HG03432 (cell line): ENCODE measurements around the gene ELOVL1.
"Not testable (repeated sequence)": the region's sequence is repeated elsewhere in the genome, so short reads cannot be mapped to it uniquely, and the experiment has no call there.

Experiments
- ATAC-seq: cut with Tn5 transposase; IDR thresholded peaks from one replicate; pipeline ENCODE4 v1.9.1; 2021; ENCODE audit warnings: mild to moderate bottlenecking, moderate library complexity; ENCODE audit not compliant: unreplicated experiment

ELOVL1 gene

DNA sequence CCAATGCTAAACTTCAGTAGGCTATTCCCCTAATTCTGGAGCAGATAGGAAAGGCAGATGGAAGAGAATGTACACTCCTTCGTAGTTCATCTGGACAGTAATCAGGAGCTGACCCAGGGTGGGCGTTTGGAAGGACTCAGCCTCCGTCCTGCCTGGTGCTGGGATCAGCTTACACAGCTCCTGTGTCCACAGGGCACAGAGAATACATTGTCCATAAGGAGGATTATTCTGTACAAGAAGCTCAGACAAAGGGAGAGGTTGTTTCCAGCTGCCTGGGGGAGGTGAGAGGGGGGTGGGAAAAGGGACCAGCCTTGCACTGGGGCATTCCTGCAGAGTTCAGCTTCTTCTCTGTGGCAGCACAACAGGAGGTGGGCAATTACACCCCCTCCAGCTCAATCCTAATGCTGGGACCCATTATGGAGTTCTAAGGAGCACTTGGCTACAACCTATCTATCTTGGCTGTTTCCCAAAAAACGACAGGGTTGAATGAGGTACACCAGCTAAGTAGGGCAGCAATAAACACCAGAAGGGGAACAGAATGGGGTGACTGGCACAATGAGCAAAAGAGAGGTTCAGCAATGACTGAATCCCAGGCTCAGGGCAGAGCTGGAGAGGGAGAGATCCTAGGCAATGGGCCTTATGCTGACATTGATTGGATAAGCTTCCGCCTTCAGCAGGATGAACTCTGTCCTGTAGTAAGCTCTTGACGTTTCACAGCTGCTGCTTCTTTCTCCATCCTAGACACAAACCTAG, 14.4 kb upstream of the ELOVL1 start:
- no peak for ATAC-seq

DNA sequence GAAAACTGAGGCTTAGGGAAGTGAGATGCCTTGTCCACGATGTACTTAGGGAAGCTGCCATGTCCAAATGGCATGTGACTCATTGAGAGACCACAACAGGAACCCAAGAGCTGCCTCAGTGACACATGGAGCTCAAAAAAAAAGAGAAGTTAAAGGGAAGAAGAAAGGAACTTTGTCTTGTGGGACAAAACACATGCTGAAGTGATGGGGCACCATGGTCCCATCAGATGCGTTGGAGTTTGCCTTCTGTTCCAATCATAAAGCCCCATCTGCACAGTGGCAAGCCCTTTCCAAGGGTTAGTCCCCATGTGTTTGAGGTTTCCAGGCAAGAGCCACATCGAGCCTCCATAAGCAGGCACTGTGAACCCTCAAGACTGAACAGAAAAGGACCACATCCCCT, 13.8 kb upstream of the ELOVL1 start:
- ATAC-seq: no peak

DNA sequence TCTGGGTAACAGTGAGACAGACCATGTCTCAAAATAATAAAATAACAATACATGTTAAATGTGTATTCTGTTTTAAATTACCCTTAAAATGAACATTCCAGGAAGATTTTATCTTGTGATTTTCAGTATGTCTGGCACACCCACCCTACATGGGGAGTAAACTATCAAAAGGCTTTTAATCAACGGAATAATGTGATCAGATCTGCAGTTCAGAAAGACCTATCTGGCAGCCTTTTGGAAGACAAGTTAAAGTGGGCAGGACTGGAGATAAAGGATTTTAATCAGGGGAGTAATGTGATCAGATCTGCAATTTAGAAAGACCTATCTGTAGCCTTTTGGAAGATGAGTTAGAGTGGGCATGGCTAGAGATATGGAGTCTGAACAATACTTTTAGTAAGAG, 11.7 kb upstream of the ELOVL1 start:
- no peak for ATAC-seq

DNA sequence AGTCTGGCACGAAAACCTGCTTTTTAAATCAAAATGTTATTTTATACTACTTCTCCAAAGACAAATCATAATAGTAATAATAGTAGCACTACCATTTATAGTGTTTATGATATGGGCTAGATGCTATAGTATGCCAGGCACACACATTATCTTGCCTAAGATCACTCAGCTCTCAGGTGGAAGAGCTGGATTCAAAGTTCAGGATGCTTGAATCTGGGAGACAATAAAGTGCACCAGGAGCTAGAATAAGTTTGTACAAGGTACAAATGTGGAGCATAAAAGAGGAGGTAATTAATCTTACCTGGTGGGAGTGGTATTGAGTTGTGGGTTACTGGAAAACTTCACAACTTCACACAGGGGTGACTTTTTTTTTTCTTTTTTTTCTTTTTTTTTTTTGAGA, 10.0 kb upstream of the ELOVL1 start:
- no peak for ATAC-seq

DNA sequence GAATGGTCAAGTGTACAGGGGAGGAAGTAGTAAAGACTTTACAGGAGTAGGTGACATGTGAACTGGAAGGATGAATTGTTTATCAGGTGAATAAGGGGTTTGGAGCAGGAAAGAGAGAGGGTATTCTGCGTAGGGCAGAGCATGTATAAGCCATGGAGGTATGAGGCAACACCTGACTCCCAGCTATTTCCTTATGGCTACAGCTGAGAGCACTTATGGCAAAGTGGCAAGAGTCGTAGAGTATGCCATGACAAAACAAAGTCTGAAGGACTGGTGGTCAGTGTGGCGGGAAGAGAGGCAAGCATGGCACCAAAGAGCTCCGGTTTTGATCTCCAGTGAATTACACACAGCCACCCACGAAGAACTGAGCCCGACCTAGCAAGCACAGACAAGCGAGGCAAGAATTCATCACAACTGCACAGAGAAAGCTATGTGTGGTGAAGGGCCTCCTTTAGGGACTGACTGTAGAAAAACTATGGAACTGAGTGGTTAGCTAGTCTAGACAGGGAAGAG, 9.0 kb upstream of the ELOVL1 start:
- no peak for ATAC-seq

DNA sequence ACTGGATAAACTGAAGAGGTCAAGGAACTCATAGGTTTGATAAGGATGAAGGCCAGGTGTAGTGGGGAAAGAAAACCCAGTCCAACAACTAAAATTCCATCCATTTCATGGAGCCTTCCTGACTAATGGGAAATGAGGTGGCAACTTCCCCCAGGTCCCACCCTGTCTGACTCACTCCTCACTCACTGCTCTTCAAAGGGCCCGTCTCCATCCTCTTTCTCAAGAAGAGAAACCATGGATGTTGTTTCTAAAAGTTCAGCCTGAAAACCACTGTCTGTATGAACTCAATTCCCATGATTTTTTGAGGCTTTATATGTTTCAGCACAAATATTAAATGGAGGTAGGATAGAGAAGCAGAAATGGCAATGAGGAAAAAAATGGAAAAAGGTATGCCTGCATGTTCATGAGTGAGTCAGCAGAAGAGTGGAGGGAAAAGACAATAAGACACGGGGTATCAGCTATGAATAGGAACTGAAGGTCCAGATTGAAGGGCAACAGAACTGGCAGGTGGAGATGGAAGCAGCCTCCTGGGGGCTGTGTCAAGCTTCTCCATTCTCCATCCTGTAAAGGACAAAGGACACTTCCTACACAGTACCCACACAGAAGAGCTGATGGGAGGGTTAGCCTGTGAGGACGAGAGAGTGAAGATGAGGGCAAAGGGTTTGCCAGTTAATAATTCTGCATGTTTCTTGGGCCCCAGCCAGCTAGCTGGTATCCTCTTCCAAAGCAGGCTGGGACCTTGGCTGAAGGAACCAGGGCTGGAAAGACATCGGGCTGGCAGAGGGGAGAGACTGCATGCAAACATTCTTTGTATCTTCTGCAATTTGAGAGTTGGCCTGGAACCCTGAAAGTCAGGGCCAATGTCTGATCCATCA, 5.5 kb upstream of the ELOVL1 start:
- ATAC-seq: no peak

DNA sequence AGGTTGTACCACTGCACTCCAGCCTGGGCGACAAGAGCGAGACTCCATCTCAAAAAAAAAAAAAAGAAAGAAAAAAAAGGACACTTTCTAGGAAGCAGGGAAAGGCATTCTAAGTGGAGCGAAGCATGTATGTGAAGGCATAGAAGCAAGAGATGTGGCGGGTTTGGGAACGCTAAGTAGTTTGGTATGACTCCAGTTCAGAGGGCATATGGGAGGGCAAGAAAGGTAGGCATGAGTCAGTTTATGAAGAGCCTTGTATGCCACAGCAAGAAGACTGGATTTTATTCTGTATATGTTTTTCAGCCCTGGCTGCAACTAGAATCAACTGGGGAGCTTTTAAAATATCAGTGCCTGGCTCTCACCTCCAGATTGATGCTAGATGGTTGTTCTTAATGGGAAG, 4.4 kb upstream of the ELOVL1 start:
- ATAC-seq: no peak

DNA sequence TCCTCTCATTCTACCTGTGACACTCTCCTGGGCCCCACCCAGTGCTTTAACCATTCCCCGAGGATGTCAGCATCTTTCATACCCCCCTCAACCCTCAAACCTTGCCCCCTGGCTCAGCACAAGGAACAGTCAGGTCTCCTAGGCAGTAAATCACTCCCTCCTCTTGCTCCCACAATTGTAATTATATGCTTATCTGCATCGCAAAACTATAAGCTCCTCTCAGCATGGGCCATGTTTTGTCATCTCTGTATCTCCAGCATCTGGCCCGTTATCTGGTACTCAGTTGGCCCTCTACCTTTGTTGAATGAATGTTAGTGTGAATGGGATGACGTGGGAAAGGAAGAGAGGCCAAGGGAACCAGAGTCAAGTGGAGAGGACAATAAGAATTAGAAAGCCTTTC, 2.8 kb upstream of the ELOVL1 start:
- ATAC-seq: no peak

DNA sequence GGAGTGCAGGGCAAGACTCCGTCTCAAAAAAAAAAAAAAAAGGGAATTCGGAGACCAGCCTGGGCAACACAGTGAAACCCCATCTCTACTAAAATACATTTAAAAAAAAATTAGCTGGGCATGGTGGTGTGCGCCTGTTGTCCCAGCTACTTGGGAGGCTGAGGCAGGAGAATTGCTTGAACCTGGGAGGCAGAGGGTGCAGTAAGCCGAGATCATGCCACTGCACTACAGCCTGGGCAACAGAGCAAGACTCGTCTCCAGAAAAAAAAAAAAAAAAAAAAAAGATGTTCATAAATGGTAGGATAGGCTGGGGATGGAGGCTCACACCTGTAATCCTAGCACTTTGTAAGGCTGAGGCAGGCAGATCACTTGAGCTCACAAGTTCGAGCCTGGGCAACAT, 2.0 kb upstream of the ELOVL1 start:
- not testable (repeated sequence) for ATAC-seq

DNA sequence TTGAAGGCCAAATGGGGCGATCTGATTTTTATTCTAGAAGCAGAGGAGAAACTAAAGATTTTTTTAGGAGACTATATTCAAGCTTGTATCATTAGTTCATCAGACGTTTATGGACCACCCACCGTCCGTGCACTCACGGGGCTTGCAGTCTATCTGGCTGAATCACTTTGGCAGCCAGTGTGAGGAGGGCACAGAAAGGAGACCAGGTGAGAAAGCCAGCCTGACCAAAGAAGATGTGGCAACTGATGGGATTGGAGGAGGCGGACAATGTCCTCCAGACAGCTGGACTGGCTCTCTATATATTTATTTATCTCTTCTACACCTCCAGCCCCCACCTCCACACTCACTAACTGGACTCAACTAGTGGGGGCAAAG, 822 bp upstream of the ELOVL1 start:
- no peak for ATAC-seq

DNA sequence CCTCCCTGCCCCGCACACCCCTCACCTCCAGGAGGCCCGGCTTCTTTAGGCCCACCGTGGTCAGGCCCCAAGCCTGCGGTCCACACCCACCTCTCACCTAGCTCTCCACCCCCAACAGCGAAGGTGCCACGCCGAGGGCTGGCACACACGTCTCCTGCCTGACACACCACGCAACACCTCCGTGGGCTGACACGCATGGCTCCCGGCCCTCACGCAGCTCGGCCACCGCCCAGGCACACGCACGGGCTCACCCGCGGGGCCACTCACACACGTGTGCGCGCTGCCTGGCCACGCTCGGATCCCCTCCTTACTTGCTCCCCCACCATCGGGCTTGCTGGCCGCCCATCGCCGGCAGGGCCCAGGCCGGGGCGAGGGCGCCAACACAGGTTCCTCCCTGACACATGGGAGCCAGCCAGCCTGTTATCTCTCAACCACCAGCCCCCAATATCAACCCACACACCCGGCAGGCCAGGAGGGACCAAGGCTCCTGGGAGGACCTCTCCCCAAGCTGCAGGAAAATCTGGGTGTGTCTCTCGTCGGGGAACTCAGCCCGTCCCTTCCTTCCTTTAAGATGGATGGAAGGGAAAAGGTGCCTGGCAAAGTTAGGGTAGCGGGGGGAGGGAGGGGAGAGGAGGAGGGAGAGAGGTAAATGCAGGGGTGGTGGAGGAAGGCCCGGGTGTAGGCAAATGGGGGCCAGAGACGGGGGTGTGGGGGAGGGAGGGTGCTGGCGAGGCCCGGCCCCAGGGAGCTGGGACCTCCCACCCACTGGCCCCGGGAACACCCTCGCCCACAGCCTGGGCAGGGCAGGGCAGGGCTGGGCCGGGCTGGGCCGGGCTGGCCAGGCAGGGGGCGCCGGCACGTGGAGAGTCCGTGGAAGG, 546 bp downstream of the ELOVL1 start:
- peak; percentile 50 for ATAC-seq

DNA sequence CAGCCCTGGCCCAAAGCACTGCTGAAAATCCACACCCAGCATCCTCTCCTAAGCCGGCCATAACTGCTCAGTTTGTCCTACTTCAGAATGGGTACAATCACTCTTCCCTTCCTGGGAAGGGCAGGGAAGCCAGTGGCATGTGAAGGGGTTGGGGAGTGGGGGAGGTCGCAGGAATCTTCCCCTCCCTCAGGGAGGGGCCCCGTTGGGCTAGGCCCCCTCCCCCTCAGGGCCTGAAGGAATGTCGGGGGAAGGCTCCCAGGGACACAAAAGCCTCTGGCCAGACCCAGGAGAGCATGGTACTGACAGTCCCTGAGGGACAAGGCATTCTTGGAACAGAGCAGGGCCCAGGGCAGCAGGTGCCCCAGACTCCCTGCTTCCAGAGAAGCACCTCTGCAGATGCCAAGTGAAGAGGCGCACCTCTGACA, 1.2 kb downstream of the ELOVL1 start:
- ATAC-seq: no peak

DNA sequence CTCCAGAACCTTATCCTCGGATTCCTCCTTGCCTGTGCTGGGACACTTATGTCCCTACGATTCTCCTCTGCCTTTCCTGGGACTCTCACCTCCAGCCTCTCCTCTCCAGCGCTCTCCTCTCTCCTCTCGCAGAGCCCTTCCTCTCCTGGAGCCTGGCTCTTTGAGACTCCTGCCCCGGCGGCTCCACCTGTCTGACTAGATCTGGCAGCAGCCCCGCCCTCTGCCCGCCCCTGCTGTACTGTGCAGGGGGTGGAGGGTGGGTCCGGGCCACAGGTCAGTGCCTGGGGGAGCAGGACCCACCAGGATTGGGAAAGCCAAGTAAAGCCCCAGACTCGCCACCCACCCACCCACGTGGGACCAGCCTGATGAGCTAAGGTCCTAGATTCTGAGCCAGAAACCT, 1.6 kb downstream of the ELOVL1 start:
- no peak for ATAC-seq

DNA sequence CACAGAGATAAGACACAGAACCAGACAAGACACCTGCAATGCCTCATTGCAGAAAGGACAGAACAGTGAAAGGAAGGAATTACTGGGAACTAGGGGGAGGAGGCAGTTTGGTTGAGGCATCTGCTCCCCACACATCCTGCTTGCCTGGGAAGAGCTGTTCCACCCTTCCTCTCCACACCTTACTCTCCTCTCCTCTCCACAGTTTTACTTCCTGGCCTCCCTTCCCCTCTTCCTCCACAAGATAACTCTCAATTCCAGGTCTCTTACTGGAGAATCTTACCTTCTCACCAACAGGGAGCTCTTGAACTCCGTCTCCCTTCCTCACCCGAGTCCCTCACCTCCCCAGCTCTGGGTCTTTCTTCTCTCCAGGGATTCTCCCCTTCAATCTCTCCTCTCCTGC, 2.1 kb downstream of the ELOVL1 start:
- no peak for ATAC-seq

DNA sequence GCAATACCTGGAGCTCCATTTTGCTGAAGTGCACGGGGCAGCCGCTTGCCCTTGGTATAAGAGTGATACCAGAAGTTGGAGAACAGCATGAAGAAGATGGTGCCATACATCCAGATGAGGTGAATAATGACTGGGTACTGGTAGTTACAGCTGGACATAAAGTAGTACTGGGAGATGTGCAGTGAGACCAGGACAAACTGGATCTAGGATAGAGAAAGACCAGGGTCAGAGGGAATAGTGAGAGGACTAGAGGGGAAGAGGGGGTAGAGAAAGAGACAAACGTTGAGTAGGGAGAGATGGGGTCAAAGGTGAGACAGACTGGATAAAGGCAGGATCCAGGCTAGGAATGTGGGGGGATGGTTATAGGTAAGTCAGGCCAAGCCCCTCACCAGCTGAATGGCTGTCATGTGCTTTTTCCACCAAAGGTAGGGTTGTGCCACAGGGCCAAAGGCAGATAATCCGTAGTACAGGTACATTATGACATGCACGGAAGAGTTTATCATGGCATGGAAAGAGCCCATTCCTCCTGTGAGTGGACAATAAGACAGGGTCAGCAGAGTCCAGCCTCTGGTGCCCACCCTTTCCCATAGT, 3.8 kb downstream of the ELOVL1 start:
- ATAC-seq: no peak

DNA sequence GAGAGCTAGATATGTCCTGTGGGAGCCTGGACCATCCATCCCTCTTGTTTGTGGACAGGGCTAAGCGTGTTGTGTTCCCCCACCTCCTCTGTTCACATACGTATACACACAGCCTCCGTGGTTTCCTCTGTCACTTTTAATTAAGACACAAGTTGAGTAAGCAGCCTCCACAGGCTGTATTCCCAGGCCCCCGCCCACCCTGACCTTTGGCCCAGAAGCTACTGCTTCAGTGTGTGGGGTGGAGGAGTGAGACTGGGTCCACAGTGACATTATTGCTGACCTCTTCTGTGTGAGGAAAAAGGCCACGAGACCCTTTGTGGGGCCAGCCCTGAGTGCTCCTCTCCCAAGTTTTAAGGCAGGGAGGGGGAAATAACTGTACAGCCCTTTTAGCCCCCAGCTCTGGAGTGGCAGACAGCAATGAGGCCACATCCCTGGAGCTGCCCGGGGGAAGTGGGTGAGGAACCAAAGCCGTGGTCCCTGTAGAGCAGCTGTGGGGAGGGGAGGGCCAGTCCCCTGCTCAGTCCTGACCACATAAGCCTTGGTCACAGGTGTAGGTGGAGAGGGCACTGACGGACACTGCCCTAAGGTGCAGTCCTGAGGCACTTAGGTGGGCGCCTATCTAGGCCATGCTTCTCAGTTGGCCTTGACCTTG, 4.4 kb downstream of the ELOVL1 start:
- ATAC-seq: no peak

DNA sequence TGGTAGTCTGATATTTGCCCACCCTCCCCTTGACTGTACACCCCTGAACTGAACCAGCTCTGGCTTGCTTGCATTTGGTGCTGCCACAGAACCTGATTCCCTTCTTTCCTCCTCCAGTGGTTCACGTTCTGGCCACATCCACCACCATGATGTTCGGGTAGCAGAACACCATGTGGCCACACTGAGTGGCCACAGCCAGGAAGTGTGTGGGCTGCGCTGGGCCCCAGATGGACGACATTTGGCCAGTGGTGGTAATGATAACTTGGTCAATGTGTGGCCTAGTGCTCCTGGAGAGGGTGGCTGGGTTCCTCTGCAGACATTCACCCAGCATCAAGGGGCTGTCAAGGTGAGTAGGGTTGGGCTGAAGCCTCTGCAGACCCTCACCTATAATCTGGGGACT, 7.2 kb downstream of the ELOVL1 start:
- no peak for ATAC-seq

DNA sequence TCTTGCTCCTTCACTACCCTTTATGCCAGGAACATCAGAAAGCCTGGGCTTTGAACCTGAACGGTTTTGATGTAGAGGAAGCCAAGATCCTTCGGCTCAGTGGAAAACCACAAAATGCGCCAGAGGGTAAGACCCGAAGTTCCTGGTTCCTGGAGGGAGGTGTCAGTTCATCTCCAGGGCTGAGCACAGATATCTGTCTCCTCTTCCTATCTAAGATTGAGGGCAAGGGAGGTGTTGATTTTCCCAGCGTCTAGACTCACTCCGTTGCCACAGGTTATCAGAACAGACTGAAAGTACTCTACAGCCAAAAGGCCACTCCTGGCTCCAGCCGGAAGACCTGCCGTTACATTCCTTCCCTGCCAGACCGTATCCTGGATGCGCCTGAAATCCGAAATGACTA, 8.1 kb downstream of the ELOVL1 start:
- no peak for ATAC-seq

DNA sequence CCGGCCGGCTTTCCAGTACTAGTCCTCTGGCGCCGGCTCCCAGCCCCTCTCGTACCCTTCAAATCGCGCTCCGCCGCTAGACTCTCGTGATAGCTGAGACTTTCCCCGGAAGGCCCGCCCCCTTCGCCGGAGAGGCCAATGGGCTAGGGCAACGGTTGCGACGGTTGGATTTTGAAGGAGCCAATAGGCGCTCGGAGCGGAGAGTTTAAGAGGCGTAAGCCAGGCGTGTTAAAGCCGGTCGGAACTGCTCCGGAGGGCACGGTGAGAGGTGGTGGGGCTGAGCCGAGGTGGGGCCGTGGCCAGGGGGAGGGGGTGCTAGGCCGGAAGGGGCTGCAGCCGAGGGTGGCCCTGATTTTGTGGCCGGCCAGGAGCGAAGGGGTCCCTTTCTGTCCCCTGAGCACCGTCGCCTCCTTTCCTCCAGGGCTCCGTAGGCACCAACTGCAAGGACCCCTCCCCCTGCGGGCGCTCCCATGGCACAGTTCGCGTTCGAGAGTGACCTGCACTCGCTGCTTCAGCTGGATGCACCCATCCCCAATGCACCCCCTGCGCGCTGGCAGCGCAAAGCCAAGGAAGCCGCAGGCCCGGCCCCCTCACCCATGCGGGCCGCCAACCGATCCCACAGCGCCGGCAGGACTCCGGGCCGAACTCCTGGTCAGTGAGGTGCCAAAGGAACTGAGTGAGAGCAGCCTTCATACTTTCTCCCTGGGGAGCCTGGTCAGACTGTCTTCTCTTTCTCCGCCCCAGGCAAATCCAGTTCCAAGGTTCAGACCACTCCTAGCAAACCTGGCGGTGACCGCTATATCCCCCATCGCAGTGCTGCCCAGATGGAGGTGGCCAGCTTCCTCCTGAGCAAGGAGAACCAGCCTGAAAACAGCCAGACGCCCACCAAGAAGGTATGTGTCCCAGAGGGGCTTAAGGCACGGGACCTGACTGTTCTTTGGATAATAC, 8.8 kb downstream of the ELOVL1 start, which contains the start of gene CDC20:
Gene CDC20, plus strand, starts transcription at position 236 of the 948 bp plus-strand sequence. Its CDS starts 235 bp downstream, at position 471.
- peak; percentile 94 for ATAC-seq
